ENCODE results near the gene MRPS27. TPM values are rescaled to one million over a fixed set of nuclear protein-coding genes. Genes with fewer than 3 reads are reported as not detected.

The MRPS27 gene
- total and polyA plus RNA-seq, 2 of the 13 experiments (the other 11 are each of a cell fraction or from before 2014, with no cell fraction given), result 71.8 to 115 TPM

GRCh38 chr5:72302171-72302570 is 17.9 kb downstream of the MRPS27 start:
- POLR2A ChIA-PET, result interaction anchor here (0.8 kb wide), 1 partner anchor 18 kb away, joined by 3 read pairs; the partner anchor contains the start of genes MRPS27 and PTCD2
- no peak for FAIRE-seq
- intact Hi-C loops (cut with micrococcal nuclease; ENCODE audit: unreplicated experiment), result no loop called here

More at GRCh38 chr5:72302171-72302570, 17.9 kb downstream of the MRPS27 start:
- Histone ChIP-seq H4K20me1 (ENCODE audit: insufficient read depth, low read length) (no peaks in the 10 kb centered on the region), H3K79me2 (ENCODE audit: insufficient read depth, low read length) (peaks cover 92% of the 10 kb centered on the region), H3K27ac (ENCODE audit: extremely low read length, insufficient read depth, low read length) (no peak overlapping the region), H3K4me2 (ENCODE audit: low read depth, low read length) (no peak overlapping the region), H3K4me3 (replicated peaks in 1 of 3; ENCODE audit: insufficient read depth in 1 of 3, low read depth in 2 of 3, low read length in 3 of 3) (no peak overlapping the region), H3K4me1 (ENCODE audit: insufficient read depth, low read length) (peaks cover 50% of the 10 kb centered on the region), H3K9ac (ENCODE audit: insufficient read depth, low read depth, low read length) (no peak overlapping the region), H3K9me3 (ENCODE audit: low read length) (no peaks in the 10 kb centered on the region), H2AFZ (ENCODE audit: low read length) (no peak overlapping the region), H3K36me3 (replicated peaks in 1 of 2; ENCODE audit: control insufficient read depth in 1 of 2, insufficient read depth in 2 of 2, low read length in 2 of 2) (peaks cover 0 to 6% of the 10 kb centered on the region in 2 experiments; a peak in 2 of 5 replicates), H3K27me3 (ENCODE audit: control insufficient read depth in 1 of 2, insufficient read depth in 2 of 2, low read length in 2 of 2) (no peaks in the 10 kb centered on the region)
- no peak for ATAC-seq
- WGBS (ENCODE audit: low lambda C conversion rate), result 95% methylated on average over 3 of the region's 3 CpGs
- DNase-seq (ENCODE audit: low spot score), result no peak
- BruUV-seq (replicated peaks), result no TSS peak
- CTCF ChIA-PET (ENCODE audit: low intra/inter-chr PET ratio, low total read pairs), result no interaction called here
- no peak for TF ChIP-seq TERF1 (CRISPR knock-in tag; IDR thresholded peaks at IDR 0.05)
- TF ChIP-seq ZC3H4 (CRISPR knock-in tag; IDR thresholded peaks at IDR 0.05; ENCODE audit: borderline replicate concordance), result no peak
- TF ChIP-seq RXRA (CRISPR knock-in tag; IDR thresholded peaks at IDR 0.05), result no peak
- TF ChIP-seq ZMYM2 (CRISPR knock-in tag; IDR thresholded peaks at IDR 0.05), result no peak
- no peak for TF ChIP-seq ZNF709 (CRISPR knock-in tag; IDR thresholded peaks at IDR 0.05)
- TF ChIP-seq ZNF564 (CRISPR knock-in tag; IDR thresholded peaks at IDR 0.05), result no peak
- no peak for TF ChIP-seq SKIL (CRISPR knock-in tag; IDR thresholded peaks at IDR 0.05; ENCODE audit: borderline replicate concordance)
- TF ChIP-seq FOXK2 (IDR thresholded peaks at IDR 0.05), result no peak
- no peak for TF ChIP-seq ZNF746 (CRISPR knock-in tag; IDR thresholded peaks at IDR 0.05)
- no peak for TF ChIP-seq ZNF101 (CRISPR knock-in tag; IDR thresholded peaks at IDR 0.05; ENCODE audit: borderline replicate concordance, low read depth)
- TF ChIP-seq ZNF232 (CRISPR knock-in tag; IDR thresholded peaks at IDR 0.05; ENCODE audit: borderline replicate concordance), result no peak
- TF ChIP-seq FOXP1 (IDR thresholded peaks at IDR 0.05), result no peak
- TF ChIP-seq FOXP1 (CRISPR knock-in tag; IDR thresholded peaks at IDR 0.05), result no peak
- TF ChIP-seq ZSCAN31 (CRISPR knock-in tag; IDR thresholded peaks at IDR 0.05; ENCODE audit: low read depth), result no peak
- TF ChIP-seq ZBTB20 (CRISPR knock-in tag; IDR thresholded peaks at IDR 0.05; ENCODE audit: borderline replicate concordance, low read depth), result no peak
- TF ChIP-seq JUN (CRISPR knock-in tag; IDR thresholded peaks at IDR 0.05), result no peak
- in situ Hi-C loops (cut with HindIII; ENCODE audit: extremely low pct_ligation_motif_present, low pct_unique_long_range_greater_than_20kb), result loop anchor here (25.0 kb wide), 1 partner anchor 515 kb away; no protein-coding TSS in a partner anchor

Measured in HepG2 (cell line).